ENCODE data around the gene CDC42SE1. TPM values are rescaled to one million over a fixed set of nuclear protein-coding genes. Genes with fewer than 3 reads are reported as not detected.

CDC42SE1 gene
- polyA plus RNA-seq, 1 experiment: 70.3 TPM

GRCh38 chr1:151055581-151055980, 3.8 kb downstream of the CDC42SE1 start:
- DNase-seq (ENCODE audit: low read depth, low spot score): no peak
- CTCF ChIA-PET: interaction anchor here (1.2 kb wide), 1 partner anchor 16 kb away, joined by 6 read pairs; the partner anchor contains the start of gene GABPB2
- Histone ChIP-seq H3K27me3 (ENCODE audit: control insufficient read depth, insufficient read depth, low read length) (no peaks in the 10 kb centered on the region), H3K9me3 (ENCODE audit: control insufficient read depth, insufficient read depth, low read length) (no peaks in the 10 kb centered on the region; the same call in 1 of the 2 replicates), H3K4me3 (ENCODE audit: low read depth, low read length) (no peak overlapping the region), H3K27ac (ENCODE audit: low read depth, low read length) (no peak overlapping the region)
- TF ChIP-seq CTCF (IDR thresholded peaks at IDR 0.05; ENCODE audit: low read depth, low read length): no peak
- POLR2A ChIA-PET: interaction anchor here (0.6 kb wide), 1 partner anchor 12 kb away, joined by 5 read pairs; no protein-coding TSS in a partner anchor

- TF ChIP-seq CTCF (IDR thresholded peaks at IDR 0.05; ENCODE audit: low read depth, low read length): no peak
- DNase-seq (ENCODE audit: low read depth, low spot score): no peak
- POLR2A ChIA-PET: interaction anchor here (0.6 kb wide), 1 partner anchor 12 kb away, joined by 5 read pairs; no protein-coding TSS in a partner anchor
- H3K4me3 ChIP-seq (ENCODE audit: low read depth, low read length): no peak overlapping the region
- no peaks in the 10 kb centered on the region; the same call in 1 of the 2 replicates for H3K9me3 ChIP-seq (ENCODE audit: control insufficient read depth, insufficient read depth, low read length)
- CTCF ChIA-PET: interaction anchor here (1.2 kb wide), 1 partner anchor 16 kb away, joined by 6 read pairs; the partner anchor contains the start of gene GABPB2
- H3K27ac ChIP-seq (ENCODE audit: low read depth, low read length): no peak overlapping the region
- H3K27me3 ChIP-seq (ENCODE audit: control insufficient read depth, insufficient read depth, low read length): no peaks in the 10 kb centered on the region
Observed at GRCh38 chr1:151054971-151055547, 4.4 kb downstream of the CDC42SE1 start.

DNA sequence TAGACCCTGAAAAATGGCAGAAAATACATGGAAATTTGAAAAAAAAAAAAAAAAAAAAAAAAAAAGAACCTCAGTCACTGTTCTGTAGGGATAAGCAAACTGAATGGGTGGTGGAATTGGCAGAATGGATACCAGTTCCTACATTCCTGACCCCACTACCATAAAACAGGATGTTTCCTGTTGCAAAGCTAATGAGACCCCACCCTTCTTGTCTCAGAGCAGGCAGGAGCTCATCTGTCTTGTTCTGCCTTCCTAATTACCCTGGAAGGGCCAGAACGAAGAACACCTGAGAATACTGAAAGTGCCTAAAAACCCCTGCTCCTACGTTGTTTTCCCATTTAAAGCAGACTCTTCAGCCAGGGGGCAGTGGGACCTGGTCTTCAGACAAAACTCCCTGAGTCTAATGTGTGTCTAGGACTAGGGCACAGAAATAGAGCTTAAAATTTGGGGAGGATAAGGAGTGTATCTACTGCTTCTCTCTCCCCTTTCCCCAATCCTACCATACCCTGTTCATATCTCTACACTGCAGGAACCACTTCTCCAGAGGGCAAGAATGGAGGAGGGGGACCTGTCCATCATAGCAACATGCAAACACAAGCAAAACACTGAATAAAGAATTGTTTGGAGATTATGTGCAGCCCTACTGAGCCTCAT, 7.9 kb downstream of the CDC42SE1 start:
- H3K27ac ChIP-seq (ENCODE audit: low read depth, low read length): no peak overlapping the region
- CTCF ChIA-PET: interaction anchor here (0.8 to 1.5 kb wide), 4 partner anchors 11 to 48 kb away, joined by 3 to 4 read pairs (median 3); partner anchors contain the start of gene GABPB2
- TF ChIP-seq CTCF (IDR thresholded peaks at IDR 0.05; ENCODE audit: low read depth, low read length): no peak
- no peaks in the 10 kb centered on the region for H3K27me3 ChIP-seq (ENCODE audit: control insufficient read depth, insufficient read depth, low read length)
- H3K9me3 ChIP-seq (ENCODE audit: control insufficient read depth, insufficient read depth, low read length): no peaks in the 10 kb centered on the region; the same call in 1 of the 2 replicates
- no peak overlapping the region for H3K4me3 ChIP-seq (ENCODE audit: low read depth, low read length)
- DNase-seq (ENCODE audit: low read depth, low spot score): no peak
- POLR2A ChIA-PET: interaction anchor here (0.6 kb wide), 1 partner anchor 42 kb away, joined by 3 read pairs; no protein-coding TSS in a partner anchor

DNA sequence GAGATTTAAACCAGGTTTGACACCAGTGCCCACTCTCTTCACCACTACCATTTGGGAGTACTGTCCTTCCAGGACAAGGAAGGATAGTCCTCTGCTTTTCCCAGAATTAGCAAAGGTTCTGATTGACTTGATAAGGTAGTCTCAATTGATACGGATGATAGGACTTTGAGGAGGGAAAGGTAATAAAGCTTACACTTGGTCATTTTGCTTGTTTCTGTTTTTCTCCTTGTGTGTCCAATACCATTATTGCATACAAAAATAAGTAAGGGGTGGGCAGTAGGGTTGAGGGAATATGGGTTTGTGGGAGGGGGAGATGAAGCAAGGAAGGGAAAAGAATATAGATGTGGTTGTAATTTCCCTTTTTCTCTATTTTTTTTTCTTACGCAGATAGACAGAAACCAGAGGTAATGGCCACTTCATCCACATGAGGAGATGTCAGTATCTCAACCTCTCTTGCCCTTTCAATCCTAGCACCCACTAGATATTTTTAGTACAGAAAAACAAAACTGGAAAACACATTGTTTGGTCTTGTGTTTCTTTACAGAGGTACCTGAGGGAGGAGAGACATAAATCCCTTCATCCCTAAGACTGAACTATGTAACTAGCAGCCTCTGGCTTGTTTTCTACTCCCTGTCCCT, 9.3 kb downstream of the CDC42SE1 start:
- ChIA-PET POLR2A (interaction anchor here (1.0 to 3.2 kb wide), 2 partner anchors 8 to 11 kb away, joined by 3 to 24 read pairs; partner anchors contain the start of genes CDC42SE1 and MLLT11), CTCF (interaction anchor here (0.6 to 1.6 kb wide), 5 partner anchors 9 to 49 kb away, joined by 3 to 5 read pairs (median 3); partner anchors contain the start of genes CDC42SE1 and MLLT11)

More for the DNA sequence above, 9.3 kb downstream of the CDC42SE1 start:
- Histone ChIP-seq H3K27ac (ENCODE audit: low read depth, low read length) (no peak overlapping the region), H3K4me3 (ENCODE audit: low read depth, low read length) (no peak overlapping the region), H3K9me3 (ENCODE audit: control insufficient read depth, insufficient read depth, low read length) (no peaks in the 10 kb centered on the region; the same call in 1 of the 2 replicates), H3K27me3 (ENCODE audit: control insufficient read depth, insufficient read depth, low read length) (no peaks in the 10 kb centered on the region)
- no peak for DNase-seq (ENCODE audit: low read depth, low spot score)
- no peak for TF ChIP-seq CTCF (IDR thresholded peaks at IDR 0.05; ENCODE audit: low read depth, low read length)
